HFFc6 (cell line): Measurements from ENCODE around the gene PYGO2. TPM values are rescaled to one million over a fixed set of nuclear protein-coding genes. Genes with fewer than 3 reads are reported as not detected.
A peak's percentile ranks its signal among the peaks of the same experiment; 100 is the strongest.

Experiments
- DNase-seq: peaks from one replicate; pipeline ENCODE4 v3.0.0-alpha.2; 2018
- H3K27ac Mint-ChIP-seq: 2 replicates; pipeline ENCODE4 v1.8.0; 2020; ENCODE audit warnings: mild to moderate bottlenecking, mixed read lengths
- H3K27me3 Mint-ChIP-seq: 2 replicates; pipeline ENCODE4 v1.8.0; 2021; ENCODE audit warnings: mild to moderate bottlenecking, moderate library complexity, mixed read lengths; ENCODE audit not compliant: insufficient read depth
- H3K36me3 Mint-ChIP-seq: 2 replicates; pipeline ENCODE4 v1.8.0; 2021; ENCODE audit warnings: low read depth, mixed read lengths
- H3K4me1 Mint-ChIP-seq: 2 replicates; pipeline ENCODE4 v1.8.0; 2020; ENCODE audit warnings: low read depth, mixed read lengths
- H3K4me3 Mint-ChIP-seq: 2 replicates; pipeline ENCODE4 v1.8.0; 2020; ENCODE audit warnings: mild to moderate bottlenecking, moderate library complexity, mixed read lengths
- H3K9me3 Mint-ChIP-seq: 2 replicates; pipeline ENCODE4 v1.8.0; 2020; ENCODE audit warnings: mild to moderate bottlenecking, mixed read lengths
- CTCF ChIP-seq: fragments of 200-600 bp; sonication (generic); IDR thresholded peaks from 2 replicates; pipeline ENCODE4 v1.5.0; 2021; ENCODE audit warnings: antibody characterized with exemption, mild to moderate bottlenecking
- total RNA-seq, 6 experiments: library from RNA; stranded (reverse); fragmentation: NEBNext Ultra II Directional; extraction: Animal tissue kit (Norgen Biotek cat#: 25700); gene quantifications; 2 replicates in 1 of 6; 3 replicates in 5 of 6; pipeline ENCODE4 v1.2.3, GENCODE V29; 2021

The PYGO2 gene
- total RNA-seq, 6 experiments from 2014 or later = 19.9 to 23.7 (median 21.3) TPM

GRCh38 chr1:154935749-154936554 lies 25.6 kb downstream of the PYGO2 start:
- no peaks in the 10 kb centered on the region for H3K9me3 Mint-ChIP-seq
- H3K27ac Mint-ChIP-seq = peak overlapping the region; percentile 100
- H3K27me3 Mint-ChIP-seq = no peaks in the 10 kb centered on the region; the same call in 1 of the 2 replicates
- H3K36me3 Mint-ChIP-seq = no peaks in the 10 kb centered on the region
- H3K4me1 Mint-ChIP-seq = peaks cover 25% of the 10 kb centered on the region
- H3K4me3 Mint-ChIP-seq = peak overlapping the region; percentile 99
- DNase-seq = no peak
- TF ChIP-seq CTCF = no peak

- Mint-ChIP-seq H3K36me3 (no peaks in the 10 kb centered on the region), H3K27me3 (no peaks in the 10 kb centered on the region; the same call in 1 of the 2 replicates), H3K4me3 (no peak overlapping the region), H3K9me3 (no peaks in the 10 kb centered on the region), H3K4me1 (peaks cover 25% of the 10 kb centered on the region), H3K27ac (no peak overlapping the region)
- no peak for DNase-seq
- no peak for TF ChIP-seq CTCF
Measured at GRCh38 chr1:154934358-154934948, 27.1 kb downstream of the PYGO2 start.

DNA sequence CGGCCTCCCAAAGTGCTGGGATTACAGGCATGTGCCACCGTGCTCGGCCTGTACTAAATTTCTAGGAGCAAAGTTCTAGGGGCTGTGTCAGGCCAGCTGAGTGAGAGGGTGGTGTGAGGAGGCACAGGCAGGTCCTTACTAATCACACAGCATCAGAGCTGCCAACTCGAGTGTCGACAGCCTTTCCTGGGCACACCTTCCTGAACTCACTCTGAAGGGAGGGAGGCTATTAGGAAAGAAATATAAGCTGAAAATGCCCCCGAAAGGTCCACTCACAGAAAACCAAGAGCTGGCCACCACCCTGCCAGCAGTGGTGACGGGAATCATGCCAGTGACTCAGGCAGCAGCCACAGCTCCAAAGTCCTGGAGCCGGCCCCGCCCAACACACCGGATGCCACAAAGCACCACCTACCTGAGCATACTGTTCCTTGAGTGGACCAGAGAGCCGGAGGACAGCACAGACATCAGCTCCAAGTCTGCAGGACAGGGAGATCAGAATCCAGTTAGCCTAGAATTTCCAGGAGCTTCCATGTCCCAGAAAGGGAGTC lies 29.6 kb downstream of the PYGO2 start:
- peaks cover 9% of the 10 kb centered on the region; the same call in 1 of the 2 replicates for H3K36me3 Mint-ChIP-seq
- 0 out of 2 replicates have a peak, but pooled peaks cover 5% of the 10 kb centered on the region for H3K4me1 Mint-ChIP-seq
- H3K27ac Mint-ChIP-seq = no peak overlapping the region
- H3K4me3 Mint-ChIP-seq = no peak overlapping the region
- no peaks in the 10 kb centered on the region; the same call in 1 of the 2 replicates for H3K27me3 Mint-ChIP-seq
- TF ChIP-seq CTCF = no peak
- H3K9me3 Mint-ChIP-seq = no peaks in the 10 kb centered on the region
- no peak for DNase-seq

DNA sequence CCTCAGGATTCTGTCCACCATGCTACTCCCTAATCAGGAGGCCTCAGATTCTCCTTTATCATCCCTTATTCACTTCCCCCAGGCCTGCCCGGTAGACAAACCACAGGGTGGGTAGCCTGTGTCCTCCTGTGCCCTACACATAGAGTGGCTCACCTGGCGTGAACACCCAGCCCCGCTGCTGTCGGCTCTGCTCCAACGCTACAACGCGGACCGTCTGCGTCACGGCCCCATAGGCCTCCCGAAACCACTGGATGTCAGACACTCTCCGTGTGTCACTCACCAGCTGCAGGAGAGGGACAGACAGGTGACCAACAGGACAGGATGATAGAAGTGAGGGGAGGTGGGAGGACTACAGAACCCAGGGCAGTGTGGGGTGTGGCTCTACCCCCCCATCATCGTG lies 35.4 kb downstream of the PYGO2 start:
- Mint-ChIP-seq H3K27me3 (no peaks in the 10 kb centered on the region; the same call in 1 of the 2 replicates), H3K27ac (no peak overlapping the region), H3K4me1 (no peaks in the 10 kb centered on the region), H3K9me3 (no peaks in the 10 kb centered on the region), H3K36me3 (peaks cover 26% of the 10 kb centered on the region), H3K4me3 (no peak overlapping the region)
- TF ChIP-seq CTCF = no peak
- DNase-seq = no peak

DNA sequence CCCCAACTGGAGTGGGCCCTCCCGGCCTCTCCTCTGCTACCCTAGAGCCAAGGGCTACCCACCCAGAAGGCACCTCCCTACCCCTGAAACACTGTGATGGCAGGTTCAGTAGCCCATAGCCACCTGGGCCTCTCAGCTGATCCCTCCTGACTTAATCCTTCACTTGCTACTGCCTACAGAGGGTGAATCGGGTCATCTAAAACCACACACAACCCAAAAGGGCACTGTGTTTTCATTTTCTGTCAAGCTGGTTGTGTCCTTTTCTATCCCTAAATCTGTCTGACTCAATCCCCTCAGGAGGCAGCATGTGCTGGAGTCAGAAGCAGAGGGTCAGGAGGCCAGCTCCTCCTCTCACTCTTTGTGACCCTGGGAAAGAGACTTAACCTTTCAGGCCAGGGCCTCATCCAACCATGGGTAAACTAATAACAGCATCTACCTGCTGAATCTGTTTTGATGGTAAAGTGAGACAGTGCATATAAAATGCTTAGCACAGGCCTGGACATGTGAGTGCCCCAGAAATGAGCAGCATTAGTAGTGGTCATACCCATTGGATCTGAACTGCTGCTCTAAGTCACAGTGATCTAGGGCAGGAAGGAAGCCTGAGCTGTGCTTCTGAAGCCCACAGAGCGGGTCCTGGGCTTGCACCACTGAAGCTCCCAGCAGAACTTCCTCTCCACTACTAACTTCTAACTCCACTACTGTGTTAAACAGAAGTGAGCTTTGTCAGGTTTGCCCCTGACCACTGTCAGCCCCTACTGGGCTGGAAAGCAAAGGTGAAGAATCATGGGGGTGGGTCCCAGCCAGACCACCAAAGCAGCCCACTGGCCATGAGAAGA lies 36.0 kb downstream of the PYGO2 start:
- Mint-ChIP-seq H3K4me1 (no peaks in the 10 kb centered on the region), H3K27ac (no peak overlapping the region), H3K9me3 (no peaks in the 10 kb centered on the region), H3K27me3 (no peaks in the 10 kb centered on the region; the same call in 1 of the 2 replicates), H3K36me3 (peaks cover 26% of the 10 kb centered on the region), H3K4me3 (no peak overlapping the region)
- no peak for DNase-seq
- TF ChIP-seq CTCF = no peak
